ENCODE data around the gene FAM118A.
"Not testable (repeated sequence)": the region's sequence is repeated elsewhere in the genome, so short reads cannot be mapped to it uniquely, and the experiment has no call there.

Gene FAM118A

DNA sequence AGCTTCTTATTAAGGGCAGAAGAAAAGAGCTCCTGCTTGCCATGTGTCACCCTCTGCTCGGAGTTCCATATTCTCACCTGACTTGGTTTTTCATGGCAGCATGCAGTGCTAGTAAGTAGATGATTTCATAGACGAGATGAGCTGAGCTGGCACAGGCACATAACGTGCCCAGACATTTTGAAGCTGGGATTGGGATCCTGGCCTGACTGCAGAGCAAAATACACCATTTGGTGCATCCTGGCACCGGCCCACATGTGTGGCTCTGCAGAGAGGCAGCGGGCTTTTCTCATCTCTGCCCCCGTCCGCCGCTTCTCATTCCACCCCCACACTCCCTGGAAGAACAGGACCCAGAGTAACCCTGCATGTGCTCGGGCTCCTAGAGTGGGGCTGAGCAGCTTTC lies 24.8 kb downstream of the FAM118A start:
- DNase-seq, result no peak

DNA sequence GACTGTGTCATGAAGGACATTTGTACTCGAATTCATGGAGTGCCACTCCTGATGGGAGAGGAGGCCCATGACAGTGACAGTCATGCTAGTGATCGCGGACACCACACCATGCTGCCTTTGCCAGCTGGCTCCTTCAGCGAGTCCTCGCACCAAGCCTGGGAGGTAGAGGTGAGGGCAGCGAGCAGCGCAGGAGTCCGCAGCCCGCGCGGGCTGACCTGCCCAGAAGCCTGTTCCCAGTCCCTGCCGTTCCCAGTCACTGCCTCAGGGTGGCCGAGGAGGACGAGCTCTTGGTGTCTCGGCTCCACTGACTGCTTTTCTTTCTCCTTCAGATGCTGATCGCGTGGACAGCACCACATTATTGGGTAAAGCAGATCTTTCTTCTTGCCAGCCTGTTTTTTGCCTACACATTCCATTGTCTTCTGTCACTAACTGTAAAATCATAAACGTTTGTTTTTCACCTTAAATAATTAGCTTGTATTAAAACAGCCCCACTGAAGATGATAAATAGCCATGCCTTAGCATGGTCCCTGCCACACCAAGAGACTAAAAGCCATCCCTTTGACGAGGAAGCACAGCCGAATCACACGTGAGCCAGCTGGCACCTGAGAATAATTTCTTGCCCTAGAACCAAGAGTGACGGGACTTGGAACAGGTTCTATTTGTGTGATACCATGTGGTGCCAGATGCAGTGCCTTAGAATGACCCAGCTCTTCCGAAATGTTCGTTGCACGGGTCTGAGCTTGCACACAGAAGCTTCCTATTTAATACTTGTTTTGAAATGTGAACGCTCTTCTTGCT lies 25.5 kb downstream of the FAM118A start:
- DNase-seq, result no peak

DNA sequence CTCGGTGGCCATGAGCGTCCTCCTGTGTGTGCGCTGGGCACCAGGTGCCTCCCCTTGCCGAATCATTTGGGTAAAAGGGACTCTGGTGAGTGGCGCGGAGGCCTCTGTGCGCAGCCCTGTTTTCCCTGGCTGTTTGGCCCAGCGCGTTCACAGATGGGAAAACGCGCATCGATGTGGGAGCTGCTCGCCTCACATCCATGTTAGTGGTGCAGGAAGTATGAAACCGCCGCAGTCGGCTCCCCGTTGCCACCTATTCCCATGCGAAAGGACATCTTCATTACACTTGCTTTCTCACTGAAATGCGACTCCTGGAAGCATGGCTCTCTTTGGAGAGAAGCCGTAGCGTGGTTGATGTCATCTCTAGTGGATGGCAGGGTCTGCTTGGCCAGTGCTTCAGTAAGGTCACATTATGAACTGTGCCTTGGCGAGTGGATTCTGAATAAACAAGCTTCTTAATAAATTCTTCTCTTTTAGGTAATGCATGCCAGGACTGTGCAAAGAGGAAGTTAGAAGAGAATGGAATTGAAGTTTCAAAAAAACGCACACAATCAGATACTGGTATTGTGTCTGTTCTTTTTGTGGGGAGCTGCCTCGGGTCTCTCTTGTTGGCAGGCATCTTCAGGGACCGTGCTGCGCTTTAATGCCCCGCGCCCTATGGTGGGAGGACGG lies 26.3 kb downstream of the FAM118A start:
- no peak for DNase-seq

DNA sequence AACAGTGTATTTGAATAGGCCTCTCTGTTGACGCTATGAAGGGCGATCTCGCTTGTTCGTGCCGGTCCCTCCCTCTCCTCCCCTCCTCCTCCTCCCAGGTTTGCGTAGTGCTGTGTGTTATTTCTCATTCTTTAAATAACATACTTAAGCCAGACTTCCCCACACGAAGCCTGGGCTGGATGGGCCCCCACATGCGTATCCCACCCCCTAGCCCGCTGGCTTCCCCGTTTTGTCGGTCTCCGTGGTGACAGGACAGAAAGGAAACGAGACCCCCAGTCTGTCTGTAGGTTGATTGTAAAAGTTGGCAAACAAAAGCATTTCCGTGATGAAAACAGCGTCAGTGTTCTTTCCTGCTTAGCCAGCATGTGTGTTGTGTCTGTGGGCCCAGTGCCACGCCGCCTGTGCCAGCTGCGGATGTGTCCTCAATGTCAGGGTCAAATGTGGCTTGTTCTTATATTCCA lies 27.3 kb downstream of the FAM118A start:
- DNase-seq, result no peak

DNA sequence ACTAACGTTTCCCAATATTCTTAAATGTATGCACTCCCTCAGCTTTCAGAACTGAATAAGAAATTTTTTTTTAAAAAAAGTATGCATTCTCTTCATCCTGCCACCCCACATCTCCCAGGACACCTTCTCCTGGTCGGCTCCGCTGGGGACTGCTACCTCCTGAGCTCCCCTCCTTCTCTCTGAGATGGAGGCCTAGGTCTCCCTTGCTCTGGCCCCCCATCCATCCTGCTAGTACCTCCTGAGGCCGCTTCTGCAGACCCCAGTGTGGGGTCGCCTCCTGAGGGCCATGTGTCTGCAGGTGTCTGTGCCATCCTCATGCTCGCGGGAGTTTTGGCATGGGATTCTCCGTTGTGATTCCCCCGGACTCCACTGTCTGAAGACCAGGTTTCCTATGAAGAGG lies 27.8 kb downstream of the FAM118A start:
- no peak for DNase-seq

DNA sequence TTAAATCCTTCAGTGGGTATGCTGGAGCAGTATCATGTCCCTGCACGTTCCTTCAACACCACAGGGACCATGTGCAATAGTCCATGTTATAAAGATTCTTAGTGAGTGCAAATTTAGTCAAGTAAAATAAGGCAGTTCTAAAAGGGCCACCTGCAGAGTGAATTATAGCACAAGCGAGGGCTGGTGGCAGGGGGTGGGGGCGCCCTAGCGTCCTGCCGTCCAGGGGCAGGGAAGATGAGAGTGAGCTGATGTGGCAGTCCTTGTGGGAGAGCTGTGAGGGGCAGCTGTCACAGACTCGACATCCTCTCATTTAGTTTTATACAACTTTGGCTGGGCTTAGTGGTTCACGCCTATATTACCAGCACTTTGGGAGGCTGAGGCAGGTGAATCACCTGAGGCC lies 29.1 kb downstream of the FAM118A start:
- DNase-seq, result no peak

DNA sequence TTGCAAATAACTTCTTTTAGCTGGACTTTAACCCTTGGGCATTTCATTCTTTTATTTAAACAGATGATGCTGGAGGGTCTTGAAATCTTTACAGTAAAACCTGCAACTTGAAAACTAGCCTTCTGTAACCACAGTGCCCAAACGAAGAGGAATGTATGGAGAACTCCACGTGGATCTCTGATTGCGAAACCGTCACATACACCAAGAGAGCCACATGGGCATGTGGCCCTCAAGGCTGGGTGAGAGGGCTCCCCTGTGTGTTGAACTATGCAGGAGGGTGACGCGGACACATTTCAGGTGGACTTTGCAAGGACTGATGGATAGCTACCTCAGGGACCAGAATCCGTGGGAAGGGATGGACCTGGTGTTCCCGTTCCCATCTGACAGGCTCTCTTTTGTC lies 30.6 kb downstream of the FAM118A start:
- DNase-seq, result no peak

DNA sequence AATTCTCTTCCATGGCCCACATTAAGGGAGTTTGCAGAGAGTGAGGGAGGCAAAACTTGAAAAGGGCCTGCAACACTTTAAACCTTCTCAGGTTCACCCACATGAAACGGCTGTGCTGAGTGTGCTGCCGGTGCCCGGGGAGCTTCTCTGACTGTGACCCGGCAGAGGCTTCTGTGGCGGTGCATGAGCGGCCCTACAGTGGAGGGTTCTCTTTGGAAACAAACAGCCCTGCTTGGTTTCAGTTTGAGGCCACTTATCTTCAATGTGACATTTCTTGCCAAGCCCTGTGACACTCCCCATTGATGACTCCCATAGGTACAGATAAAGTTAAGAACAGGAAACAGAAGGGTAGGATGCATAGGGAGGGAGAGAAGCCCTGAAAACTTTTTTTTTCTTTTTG lies 31.8 kb downstream of the FAM118A start:
- no peak for DNase-seq

DNA sequence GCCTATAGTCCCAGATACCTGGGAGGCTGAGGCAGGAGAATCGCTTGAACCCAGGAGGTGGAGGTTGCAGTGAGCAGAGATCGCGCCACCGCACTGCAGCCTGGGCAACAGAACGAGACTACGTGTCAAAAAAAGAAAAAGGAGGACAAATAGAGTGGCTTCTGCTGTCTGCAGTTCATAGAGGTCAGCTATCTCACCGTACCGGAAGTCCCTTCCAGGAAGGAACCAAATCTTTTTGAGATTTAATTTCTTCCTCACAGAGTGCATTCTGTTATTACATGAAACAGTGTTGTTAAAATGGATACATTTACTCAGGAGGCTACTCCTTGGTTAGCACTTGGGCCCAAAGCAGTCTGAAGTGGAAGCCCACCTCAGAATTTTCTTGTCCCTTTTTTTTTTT lies 33.4 kb downstream of the FAM118A start:
- no peak for DNase-seq

DNA sequence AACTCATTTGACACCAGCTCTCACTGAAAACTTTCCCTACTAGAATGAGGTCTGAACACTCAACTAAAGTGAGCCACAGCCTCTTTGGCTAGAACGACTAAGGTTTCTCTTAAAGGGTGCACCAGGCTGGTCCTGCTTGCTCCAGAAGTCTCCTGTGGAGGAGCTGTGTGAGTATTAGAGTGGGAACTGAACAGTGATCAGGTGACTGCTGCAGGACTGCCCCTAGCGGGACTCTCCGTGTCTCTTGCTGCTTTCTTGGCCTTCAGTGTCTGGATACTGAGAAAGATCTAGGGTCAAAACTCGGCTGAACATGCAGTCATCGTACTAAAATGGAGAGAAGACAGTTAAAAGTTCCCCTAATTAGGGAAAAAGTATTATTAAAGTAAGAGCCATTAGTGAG lies 34.6 kb downstream of the FAM118A start:
- DNase-seq, result no peak

DNA sequence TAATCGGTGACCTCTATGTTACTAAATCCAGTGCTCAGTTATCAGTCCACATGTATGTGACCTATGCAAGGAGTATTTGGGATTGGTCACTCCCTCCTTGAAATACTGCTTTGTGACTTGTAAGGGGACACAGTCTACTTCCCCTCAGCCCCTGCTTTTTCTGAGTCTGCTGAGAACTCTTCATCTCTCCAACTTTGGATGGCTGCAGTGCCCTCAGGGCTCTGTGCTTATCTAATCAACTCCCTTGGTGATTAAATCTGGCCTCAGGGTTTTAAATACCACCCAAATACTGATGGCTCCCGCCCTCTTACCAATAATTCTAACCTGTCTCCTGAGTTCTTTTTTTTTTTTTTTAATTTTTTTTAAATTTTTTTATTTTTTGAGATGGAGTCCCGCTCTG lies 40.2 kb downstream of the FAM118A start:
- DNase-seq, result no peak

DNA sequence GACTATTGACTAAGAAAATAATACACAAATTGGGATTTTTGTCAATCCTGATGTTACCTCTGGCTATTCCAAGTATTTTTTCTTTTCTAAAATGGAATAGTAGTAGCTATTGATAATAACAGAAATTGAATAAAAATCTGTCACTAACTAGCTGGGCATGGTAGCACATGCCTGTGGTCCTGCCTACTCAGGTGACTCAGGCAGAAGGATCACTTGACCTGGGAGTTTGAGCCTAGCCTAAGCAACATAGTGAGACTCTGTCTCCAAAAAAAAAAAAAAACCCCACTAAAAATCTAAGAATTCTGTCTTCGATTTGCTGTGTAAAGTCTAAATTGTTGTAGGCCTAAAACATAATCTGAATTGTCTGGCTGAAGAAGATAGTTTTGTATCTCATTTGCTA lies 42.2 kb downstream of the FAM118A start:
- no peak for DNase-seq

DNA sequence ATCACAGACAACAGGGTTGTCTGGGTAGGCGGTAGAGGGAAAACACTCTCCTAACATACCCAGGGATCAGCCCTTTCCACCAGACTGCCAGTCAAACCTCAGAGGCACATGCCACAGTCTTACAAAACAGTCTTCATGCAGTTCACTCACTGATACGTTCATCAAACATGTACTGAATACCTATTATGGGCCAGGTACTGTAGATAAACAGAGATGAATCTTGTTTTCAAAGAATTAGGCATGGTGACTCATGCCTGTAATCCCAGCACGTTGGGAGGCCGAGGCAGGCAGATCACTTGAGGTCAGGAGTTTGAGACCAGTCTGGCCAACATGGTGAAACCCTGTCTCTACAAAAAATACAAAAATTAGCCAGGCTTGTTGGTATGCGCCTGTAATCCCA lies 43.0 kb downstream of the FAM118A start:
- not testable (repeated sequence) for DNase-seq

DNA sequence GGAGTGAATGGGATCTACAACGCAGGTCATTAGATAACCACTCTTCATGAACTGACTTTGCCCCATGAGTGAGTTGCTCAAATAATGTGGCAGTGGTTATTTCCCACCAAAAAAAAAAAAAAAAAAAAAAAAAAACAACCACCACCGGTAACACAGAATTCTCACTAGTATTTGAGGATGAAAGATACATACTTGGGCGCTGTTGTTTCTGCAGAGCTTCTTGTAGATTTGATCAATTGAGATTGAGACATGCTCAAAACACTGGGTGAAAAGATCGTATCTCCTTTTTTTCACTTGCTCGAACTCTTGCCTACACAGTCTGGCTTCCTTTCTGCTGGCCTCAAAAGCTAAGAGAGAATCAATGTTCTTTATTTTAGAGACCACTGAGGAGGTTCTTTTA lies 44.1 kb downstream of the FAM118A start:
- no peak for DNase-seq

DNA sequence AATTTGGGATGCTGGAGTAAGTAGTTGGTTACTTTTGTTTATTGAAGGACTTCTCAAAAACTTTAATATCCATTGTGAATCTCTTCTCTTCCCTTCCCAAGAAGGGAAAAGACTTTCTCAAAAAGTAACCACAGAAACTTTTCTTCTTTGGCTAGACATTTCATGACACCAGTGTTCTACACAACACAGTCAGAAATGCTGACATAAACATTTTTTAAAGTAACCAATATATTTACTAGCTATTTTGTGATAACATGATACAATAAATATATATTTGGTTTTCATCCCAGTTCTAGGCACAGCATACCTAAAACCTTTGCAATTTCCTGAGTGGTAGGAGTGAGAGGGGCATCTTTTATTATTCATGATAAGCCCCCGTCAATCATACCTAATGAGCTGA lies 47.8 kb downstream of the FAM118A start:
- DNase-seq, result no peak

DNA sequence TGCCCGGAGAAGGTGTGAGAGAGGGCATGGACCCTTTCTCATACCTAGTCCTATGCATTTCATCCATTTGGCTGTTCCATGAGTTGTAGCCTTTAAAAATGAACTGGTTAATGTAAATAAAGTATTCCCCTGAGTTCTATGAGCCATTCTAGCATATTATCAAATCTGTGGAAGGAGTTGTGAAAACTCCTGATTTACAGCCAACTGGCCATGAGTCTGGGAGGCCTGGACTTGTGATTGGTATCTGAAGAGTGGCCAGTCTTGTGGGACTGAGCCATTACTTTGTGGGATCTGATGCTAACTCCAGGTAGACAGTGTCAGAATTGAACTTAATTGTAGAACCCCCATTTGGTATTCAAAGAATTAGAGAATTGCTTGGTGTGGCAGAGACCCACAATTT lies 48.4 kb downstream of the FAM118A start:
- no peak for DNase-seq

DNA sequence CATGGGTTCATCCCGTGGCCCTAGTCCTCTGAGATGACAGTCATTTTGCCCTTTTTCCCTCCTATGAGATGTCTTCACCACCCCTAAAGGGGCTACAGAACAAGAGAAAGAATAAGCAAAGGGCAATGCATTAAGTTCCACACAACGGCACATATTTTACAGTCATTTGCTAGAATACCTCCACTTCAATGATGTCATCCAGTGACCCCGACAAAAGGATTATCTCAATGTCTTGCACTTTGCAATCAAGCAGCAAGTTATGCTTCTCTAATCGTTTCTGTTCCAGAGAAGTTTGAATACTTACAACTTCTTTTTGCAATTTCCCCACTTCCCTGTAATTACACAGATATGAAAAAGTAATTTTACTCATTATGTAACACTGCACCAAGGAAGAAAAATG lies 49.9 kb downstream of the FAM118A start:
- DNase-seq, result no peak

DNA sequence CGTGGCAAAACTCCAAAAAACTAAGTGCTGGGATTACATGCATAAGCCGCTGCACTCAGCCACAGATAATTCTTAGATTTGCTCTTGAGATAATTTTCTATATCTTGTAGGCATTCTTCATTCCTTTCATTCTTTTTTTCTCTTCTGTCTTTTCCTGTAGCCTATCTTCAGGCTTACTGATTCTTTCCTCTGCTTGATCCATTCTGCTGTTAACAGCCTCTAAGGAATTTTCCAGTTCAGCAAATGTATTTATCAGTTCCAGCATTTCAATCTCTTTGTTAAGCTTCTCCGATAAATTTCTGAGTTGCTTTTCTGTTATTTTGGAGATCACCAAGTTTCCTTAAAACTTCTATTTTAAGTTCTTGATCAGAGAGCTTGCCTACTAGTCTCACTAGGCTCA lies 57.0 kb downstream of the FAM118A start:
- no peak for DNase-seq

DNA sequence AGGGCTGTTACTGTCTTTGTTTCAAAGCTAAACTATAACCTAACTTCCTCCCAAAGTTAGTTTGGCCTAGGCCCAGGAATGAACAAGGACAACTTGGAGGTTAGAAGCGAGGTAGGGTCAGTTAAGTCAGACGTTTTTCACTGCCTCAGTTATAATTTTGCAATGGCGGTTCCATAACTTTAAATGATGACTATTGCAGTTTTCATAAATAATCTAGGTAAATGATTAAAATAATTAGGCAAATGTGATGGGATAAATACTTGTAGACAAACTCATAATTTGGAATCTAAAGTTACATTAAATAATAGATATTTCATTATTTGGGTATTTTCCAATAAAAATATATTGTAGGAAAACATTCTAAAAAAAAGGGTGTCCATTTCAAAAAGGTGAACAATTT lies 63.9 kb downstream of the FAM118A start:
- DNase-seq, result not testable (repeated sequence)

DNA sequence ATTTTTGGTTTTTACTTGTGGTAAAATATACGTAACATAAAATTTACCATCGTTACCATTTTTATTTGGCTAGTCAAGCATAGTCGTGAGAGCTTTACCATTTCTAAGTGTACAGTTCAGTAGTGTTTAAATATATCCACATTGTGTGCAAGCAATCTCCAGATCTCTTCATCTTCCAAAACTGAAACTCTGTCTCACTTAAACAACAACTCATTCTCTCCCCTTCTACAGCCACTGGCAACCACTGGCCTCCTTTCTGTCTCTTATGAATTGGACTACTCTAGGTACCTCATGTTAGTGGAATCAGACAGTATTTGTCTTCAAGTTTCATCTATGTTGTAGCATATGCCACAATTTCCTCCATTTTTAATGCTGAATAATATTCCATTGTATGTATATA lies 66.3 kb downstream of the FAM118A start:
- no peak for DNase-seq

DNA sequence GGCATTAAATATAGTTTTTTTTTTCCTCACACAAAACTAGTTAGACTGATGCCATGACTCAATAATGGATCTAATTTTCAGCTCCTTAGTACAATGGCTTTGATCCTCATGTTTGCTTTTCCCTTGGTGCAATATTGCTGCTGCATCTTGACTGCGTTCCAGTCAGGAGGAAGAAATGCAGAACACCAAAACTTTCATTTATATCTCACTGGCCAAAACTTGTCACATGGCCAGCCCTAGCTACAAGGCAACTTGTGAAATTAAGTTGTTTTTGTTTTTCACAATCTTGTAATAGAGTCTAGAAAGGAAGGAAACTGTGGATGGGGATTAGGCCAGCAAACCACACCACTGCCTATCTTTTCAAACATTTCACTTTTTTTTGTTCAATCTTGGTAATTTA lies 67.0 kb downstream of the FAM118A start:
- peak; percentile 86 for DNase-seq

DNA sequence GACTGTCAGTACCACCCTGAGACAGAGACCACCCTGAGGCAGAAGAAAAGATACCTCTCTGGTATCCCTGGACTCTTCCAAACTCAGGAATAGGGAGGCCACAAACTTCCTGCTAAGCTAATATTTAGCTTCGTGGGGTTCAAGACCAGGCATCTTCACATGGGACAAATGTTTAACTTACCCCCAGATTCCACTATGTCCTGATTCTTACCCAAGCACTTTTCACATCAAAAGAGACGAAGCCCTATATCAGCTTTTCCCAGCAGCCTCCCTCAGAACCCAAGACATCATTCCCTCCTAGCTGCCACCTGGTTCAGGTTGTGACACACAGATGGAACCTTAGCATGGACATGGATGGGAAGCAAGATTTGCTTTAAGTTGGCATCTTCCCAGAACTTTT lies 71.6 kb downstream of the FAM118A start:
- no peak for DNase-seq

DNA sequence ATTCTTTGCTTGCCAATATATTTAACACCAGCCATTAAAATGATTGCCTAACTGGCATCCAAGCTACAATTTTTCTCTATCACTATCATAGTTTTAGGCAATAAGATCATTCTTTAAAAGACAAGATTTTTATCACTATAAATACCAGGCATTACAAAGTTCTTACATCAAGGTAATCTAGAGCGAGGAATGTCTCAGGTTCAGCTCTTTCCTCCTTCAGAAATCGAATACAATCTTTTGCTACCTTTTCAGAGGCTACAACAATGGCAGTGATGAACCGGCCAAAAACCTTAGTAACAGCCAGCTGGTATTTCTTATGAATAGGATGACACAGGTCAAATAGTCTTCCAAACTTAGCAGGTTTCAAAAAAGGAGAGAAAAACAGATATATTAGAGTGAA lies 79.8 kb downstream of the FAM118A start:
- no peak for DNase-seq
